Subcutaneous adipose tissue (tissue), 4 donors: ENCODE results near the gene FAM180A. TPM values are rescaled to one million over a fixed set of nuclear protein-coding genes. Genes with fewer than 3 reads are reported as not detected.

Source experiments
- CTCF ChIP-seq: fragments of 450-650 bp; IDR thresholded peaks from one replicate; pipeline ENCODE4 v1.5.1; 2016; ENCODE audit warnings: low read depth, mild to moderate bottlenecking, control low read depth, antibody characterized with exemption, moderate library complexity
- total RNA-seq, 4 donors: library from RNA; depleted of rRNA; stranded (reverse); fragments of >200 nt; gene quantifications; one replicate each; pipeline ENCODE4 v1.1.0, GENCODE V29; 2016

Gene FAM180A
- total RNA-seq, 4 donors from 2014 or later = 1.1 to 9.9 (median 6.3) TPM

- no peak for TF ChIP-seq CTCF
Observed at GRCh38 chr7:135745703-135746312, 2.8 kb downstream of the FAM180A start.

- TF ChIP-seq CTCF = no peak
Observed at GRCh38 chr7:135744938-135745702, 3.5 kb downstream of the FAM180A start.

- TF ChIP-seq CTCF = no peak
Observed at GRCh38 chr7:135743907-135744731, 4.5 kb downstream of the FAM180A start.

- no peak for TF ChIP-seq CTCF
Observed at GRCh38 chr7:135742371-135742770, 6.2 kb downstream of the FAM180A start.

GRCh38 chr7:135741905-135742304 is 6.7 kb downstream of the FAM180A start:
- no peak for TF ChIP-seq CTCF

GRCh38 chr7:135740889-135741288 is 7.7 kb downstream of the FAM180A start:
- TF ChIP-seq CTCF = no peak
